ENCODE measurements around the gene LRRC25.

GRCh38 chr19:18388100-18388959 is 9.1 kb downstream of the LRRC25 start:
- TF ChIP-seq CTCF (IDR thresholded peaks at IDR 0.05) (peak; percentile 97 to 99 (median 98)), EP300 (IDR thresholded peaks at IDR 0.05) (no peak)
